Inflammatory macrophage treated with lipopolysaccharide for 4 hours (primary cell): Measurements from ENCODE around the gene SKA1.
"Not testable (repeated sequence)": the region's sequence is repeated elsewhere in the genome, so short reads cannot be mapped to it uniquely, and the experiment has no call there.

Source experiments
- DNase-seq: peaks from one replicate; pipeline ENCODE4 v3.0.0-alpha.2; 2020

The SKA1 gene

GRCh38 chr18:50432915-50433314 is 58.1 kb downstream of the SKA1 start:
- no peak for DNase-seq

GRCh38 chr18:50436742-50437141 is 61.9 kb downstream of the SKA1 start:
- not testable (repeated sequence) for DNase-seq

- DNase-seq, result no peak
Measured at GRCh38 chr18:50439460-50440015, 64.7 kb downstream of the SKA1 start.

- no peak for DNase-seq
Measured at GRCh38 chr18:50441016-50441415, 66.2 kb downstream of the SKA1 start.

GRCh38 chr18:50441501-50441900 is 66.7 kb downstream of the SKA1 start:
- no peak for DNase-seq
